ENCODE results near the gene TEX52. TPM values are rescaled to one million over a fixed set of nuclear protein-coding genes. Genes with fewer than 3 reads are reported as not detected.
A peak's percentile ranks its signal among the peaks of the same experiment; 100 is the strongest.

The TEX52 gene
- total and polyA plus RNA-seq, 2 experiments from 2014 or later: not detected

- TF ChIP-seq ZNF331 (CRISPR knock-in tag; IDR thresholded peaks at IDR 0.05; ENCODE audit: low read depth) (no peak), EZH2phosphoT487 (IDR thresholded peaks at IDR 0.05; ENCODE audit: unreplicated experiment) (no peak), ZNF114 (CRISPR knock-in tag; IDR thresholded peaks at IDR 0.05) (no peak)
Measured at GRCh38 chr12:2904260-2904659, 47.4 kb upstream of the TEX52 start (continued).

- Mint-ChIP-seq H3K4me3 (no peak overlapping the region), H3K36me3 (ENCODE audit: low read depth) (no peaks in the 10 kb centered on the region), H3K27me3 (ENCODE audit: insufficient read depth, low read depth, poor library complexity) (peaks cover 4% of the 10 kb centered on the region), H3K27ac (no peak overlapping the region), H3K4me1 (no peaks in the 10 kb centered on the region; the same call in 2 of the 3 replicates), H3K9me3 (no peaks in the 10 kb centered on the region)
- H3K4me3 ChIP-seq: no peak overlapping the region
- ATAC-seq (peak; percentile 26; the same call in 1 of the 3 replicates), DNase-seq (ENCODE audit: low spot score) (no peak)
- H3K36me3 ChIP-seq (ENCODE audit: insufficient read depth): no peaks in the 10 kb centered on the region
- no peaks in the 10 kb centered on the region; the same call in 1 of the 2 replicates for H3F3A ChIP-seq (replicated peaks; ENCODE audit: low read depth)
- H3K27ac ChIP-seq (ENCODE audit: low read depth): no peak overlapping the region
- H4K20me1 ChIP-seq (replicated peaks; ENCODE audit: insufficient read depth): no peaks in the 10 kb centered on the region; the same call in 1 of the 2 replicates
- TF ChIP-seq, protein P1, sequence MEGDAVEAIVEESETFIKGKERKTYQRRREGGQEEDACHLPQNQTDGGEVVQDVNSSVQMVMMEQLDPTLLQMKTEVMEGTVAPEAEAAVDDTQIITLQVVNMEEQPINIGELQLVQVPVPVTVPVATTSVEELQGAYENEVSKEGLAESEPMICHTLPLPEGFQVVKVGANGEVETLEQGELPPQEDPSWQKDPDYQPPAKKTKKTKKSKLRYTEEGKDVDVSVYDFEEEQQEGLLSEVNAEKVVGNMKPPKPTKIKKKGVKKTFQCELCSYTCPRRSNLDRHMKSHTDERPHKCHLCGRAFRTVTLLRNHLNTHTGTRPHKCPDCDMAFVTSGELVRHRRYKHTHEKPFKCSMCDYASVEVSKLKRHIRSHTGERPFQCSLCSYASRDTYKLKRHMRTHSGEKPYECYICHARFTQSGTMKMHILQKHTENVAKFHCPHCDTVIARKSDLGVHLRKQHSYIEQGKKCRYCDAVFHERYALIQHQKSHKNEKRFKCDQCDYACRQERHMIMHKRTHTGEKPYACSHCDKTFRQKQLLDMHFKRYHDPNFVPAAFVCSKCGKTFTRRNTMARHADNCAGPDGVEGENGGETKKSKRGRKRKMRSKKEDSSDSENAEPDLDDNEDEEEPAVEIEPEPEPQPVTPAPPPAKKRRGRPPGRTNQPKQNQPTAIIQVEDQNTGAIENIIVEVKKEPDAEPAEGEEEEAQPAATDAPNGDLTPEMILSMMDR (conservative IDR thresholded peaks at IDR 0.05; ENCODE audit: low read depth in 2 of 2): no peak
- no peak for TF ChIP-seq ZNF331 (CRISPR knock-in tag; IDR thresholded peaks at IDR 0.05; ENCODE audit: low read depth)
- TF ChIP-seq NANOG (IDR thresholded peaks at IDR 0.05; ENCODE audit: borderline replicate concordance): no peak
- TF ChIP-seq POLR2AphosphoS5 (IDR thresholded peaks at IDR 0.05; ENCODE audit: low read depth): no peak
- no peak for TF ChIP-seq JUNB (IDR thresholded peaks at IDR 0.05; ENCODE audit: unreplicated experiment)
- TF ChIP-seq STAT1 (IDR thresholded peaks at IDR 0.05; ENCODE audit: unreplicated experiment): no peak
- TF ChIP-seq EZH2phosphoT487 (IDR thresholded peaks at IDR 0.05; ENCODE audit: unreplicated experiment): no peak
- no peak for TF ChIP-seq CREB1 (CRISPR knock-in tag; IDR thresholded peaks at IDR 0.05; ENCODE audit: low read depth)
- TF ChIP-seq, protein P2, sequence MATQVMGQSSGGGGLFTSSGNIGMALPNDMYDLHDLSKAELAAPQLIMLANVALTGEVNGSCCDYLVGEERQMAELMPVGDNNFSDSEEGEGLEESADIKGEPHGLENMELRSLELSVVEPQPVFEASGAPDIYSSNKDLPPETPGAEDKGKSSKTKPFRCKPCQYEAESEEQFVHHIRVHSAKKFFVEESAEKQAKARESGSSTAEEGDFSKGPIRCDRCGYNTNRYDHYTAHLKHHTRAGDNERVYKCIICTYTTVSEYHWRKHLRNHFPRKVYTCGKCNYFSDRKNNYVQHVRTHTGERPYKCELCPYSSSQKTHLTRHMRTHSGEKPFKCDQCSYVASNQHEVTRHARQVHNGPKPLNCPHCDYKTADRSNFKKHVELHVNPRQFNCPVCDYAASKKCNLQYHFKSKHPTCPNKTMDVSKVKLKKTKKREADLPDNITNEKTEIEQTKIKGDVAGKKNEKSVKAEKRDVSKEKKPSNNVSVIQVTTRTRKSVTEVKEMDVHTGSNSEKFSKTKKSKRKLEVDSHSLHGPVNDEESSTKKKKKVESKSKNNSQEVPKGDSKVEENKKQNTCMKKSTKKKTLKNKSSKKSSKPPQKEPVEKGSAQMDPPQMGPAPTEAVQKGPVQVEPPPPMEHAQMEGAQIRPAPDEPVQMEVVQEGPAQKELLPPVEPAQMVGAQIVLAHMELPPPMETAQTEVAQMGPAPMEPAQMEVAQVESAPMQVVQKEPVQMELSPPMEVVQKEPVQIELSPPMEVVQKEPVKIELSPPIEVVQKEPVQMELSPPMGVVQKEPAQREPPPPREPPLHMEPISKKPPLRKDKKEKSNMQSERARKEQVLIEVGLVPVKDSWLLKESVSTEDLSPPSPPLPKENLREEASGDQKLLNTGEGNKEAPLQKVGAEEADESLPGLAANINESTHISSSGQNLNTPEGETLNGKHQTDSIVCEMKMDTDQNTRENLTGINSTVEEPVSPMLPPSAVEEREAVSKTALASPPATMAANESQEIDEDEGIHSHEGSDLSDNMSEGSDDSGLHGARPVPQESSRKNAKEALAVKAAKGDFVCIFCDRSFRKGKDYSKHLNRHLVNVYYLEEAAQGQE (IDR thresholded peaks at IDR 0.05; ENCODE audit: unreplicated experiment): no peak
- no peak overlapping the region for H2AFZ ChIP-seq
- no peaks in the 10 kb centered on the region for H3K27me3 ChIP-seq (ENCODE audit: insufficient read depth)
- H3K9me2 ChIP-seq (ENCODE audit: insufficient read depth): no peaks in the 10 kb centered on the region
- H3K79me2 ChIP-seq (replicated peaks; ENCODE audit: insufficient read depth): peaks cover 21% of the 10 kb centered on the region
- no peak overlapping the region for H3K4me2 ChIP-seq
- H3K4me1 ChIP-seq (ENCODE audit: insufficient read depth): no peaks in the 10 kb centered on the region
Measured at GRCh38 chr12:2902272-2902880, 45.5 kb upstream of the TEX52 start.

All from GM23338 (cell line).